Cardiac muscle cell (in vitro differentiated cells and primary cell): ENCODE data around the gene ARPC1A. TPM values are rescaled to one million over a fixed set of nuclear protein-coding genes. Genes with fewer than 3 reads are reported as not detected.
"Not testable (repeated sequence)": the region's sequence is repeated elsewhere in the genome, so short reads cannot be mapped to it uniquely, and the experiment has no call there.

ENCODE experiments used
- DNase-seq, 2 donors: peaks; one replicate each; pipeline versions ENCODE4 v3.0.0 to v3.0.0-alpha.2; 2010 to 2017; ENCODE audit warnings: low read depth in 1 of 2, low spot score in 1 of 2
- H3K27ac ChIP-seq: fragments of 200-600 bp; sonication (generic); 2 replicates; pipeline ENCODE4 v1.5.1; 2016
- H3K27me3 ChIP-seq: fragments of 200-600 bp; sonication (generic); 2 replicates; pipeline ENCODE4 v1.6.0; 2016; ENCODE audit warnings: control low read depth
- H3K36me3 ChIP-seq: fragments of 200-600 bp; sonication (generic); 2 replicates; pipeline ENCODE4 v1.5.1; 2016; ENCODE audit warnings: control low read depth
- H3K4me1 ChIP-seq: fragments of 200-600 bp; sonication (generic); 2 replicates; pipeline ENCODE4 v1.8.1; 2017; ENCODE audit warnings: low read depth, mild to moderate bottlenecking, mixed run types
- H3K4me3 ChIP-seq: fragments of 200-600 bp; sonication (generic); 2 replicates; pipeline ENCODE4 v1.5.1; 2016; ENCODE audit warnings: mild to moderate bottlenecking
- H3K9me3 ChIP-seq: fragments of 200-600 bp; sonication (generic); 2 replicates; pipeline ENCODE4 v1.5.1; 2017; ENCODE audit warnings: low read depth, mild to moderate bottlenecking, control low read depth
- polyA plus RNA-seq: library from polyadenylated mRNA; unstranded; fragments of >200 nt; fragmentation: Nextera tagmentation; extraction: Ambion mirVana; gene quantifications from 2 replicates; pipeline ENCODE4 v1.2.1, GENCODE V29; 2016
- total RNA-seq: library from RNA; depleted of rRNA; stranded (reverse); fragments of >200 nt; gene quantifications from 2 replicates; pipeline ENCODE4 v1.2.3, GENCODE V29; 2016
- TF ChIP-seq, protein P1 (sequence below): IDR thresholded peaks from 2 replicates; pipeline ENCODE4 v1.5.1; 2012; ENCODE audit warnings: low read depth, mild to moderate bottlenecking, low read length

The ARPC1A gene
- total and polyA plus RNA-seq, 2 experiments from 2014 or later, result 198 to 331 TPM

- Histone ChIP-seq H3K4me1 (no peaks in the 10 kb centered on the region), H3K27me3 (no peaks in the 10 kb centered on the region), H3K4me3 (no peak overlapping the region), H3K9me3 (no peaks in the 10 kb centered on the region), H3K27ac (no peak overlapping the region), H3K36me3 (no peaks in the 10 kb centered on the region)
- DNase-seq, result no peak
- TF ChIP-seq, protein P1, sequence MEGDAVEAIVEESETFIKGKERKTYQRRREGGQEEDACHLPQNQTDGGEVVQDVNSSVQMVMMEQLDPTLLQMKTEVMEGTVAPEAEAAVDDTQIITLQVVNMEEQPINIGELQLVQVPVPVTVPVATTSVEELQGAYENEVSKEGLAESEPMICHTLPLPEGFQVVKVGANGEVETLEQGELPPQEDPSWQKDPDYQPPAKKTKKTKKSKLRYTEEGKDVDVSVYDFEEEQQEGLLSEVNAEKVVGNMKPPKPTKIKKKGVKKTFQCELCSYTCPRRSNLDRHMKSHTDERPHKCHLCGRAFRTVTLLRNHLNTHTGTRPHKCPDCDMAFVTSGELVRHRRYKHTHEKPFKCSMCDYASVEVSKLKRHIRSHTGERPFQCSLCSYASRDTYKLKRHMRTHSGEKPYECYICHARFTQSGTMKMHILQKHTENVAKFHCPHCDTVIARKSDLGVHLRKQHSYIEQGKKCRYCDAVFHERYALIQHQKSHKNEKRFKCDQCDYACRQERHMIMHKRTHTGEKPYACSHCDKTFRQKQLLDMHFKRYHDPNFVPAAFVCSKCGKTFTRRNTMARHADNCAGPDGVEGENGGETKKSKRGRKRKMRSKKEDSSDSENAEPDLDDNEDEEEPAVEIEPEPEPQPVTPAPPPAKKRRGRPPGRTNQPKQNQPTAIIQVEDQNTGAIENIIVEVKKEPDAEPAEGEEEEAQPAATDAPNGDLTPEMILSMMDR, result no peak
These were observed 58.8 kb downstream of the ARPC1A start for GRCh38 chr7:99384523-99384922.

DNA sequence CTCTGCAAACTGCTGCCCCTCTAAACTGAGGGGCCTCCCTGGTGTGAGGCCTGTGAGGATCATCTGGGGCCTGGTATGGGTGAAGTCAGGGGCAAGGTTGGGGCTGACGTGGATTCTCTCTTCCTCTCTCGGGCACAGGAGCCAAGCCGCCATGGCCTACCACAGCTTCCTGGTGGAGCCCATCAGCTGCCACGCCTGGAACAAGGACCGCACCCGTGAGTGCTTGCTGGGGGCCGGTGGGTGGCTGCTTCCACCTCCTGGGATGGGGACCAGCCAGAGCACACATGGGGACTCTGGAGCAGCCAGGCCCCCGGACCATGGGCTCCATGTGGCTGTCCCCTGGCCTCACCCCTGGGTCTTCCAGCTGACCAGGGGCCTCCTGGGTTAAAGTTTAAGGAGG, 59.9 kb downstream of the ARPC1A start:
- no peaks in the 10 kb centered on the region for H3K9me3 ChIP-seq
- no peak for DNase-seq
- TF ChIP-seq, protein P1, result no peak
- no peaks in the 10 kb centered on the region for H3K36me3 ChIP-seq
- H3K4me3 ChIP-seq, result no peak overlapping the region
- no peak overlapping the region for H3K27ac ChIP-seq
- no peaks in the 10 kb centered on the region for H3K27me3 ChIP-seq
- H3K4me1 ChIP-seq, result no peaks in the 10 kb centered on the region

DNA sequence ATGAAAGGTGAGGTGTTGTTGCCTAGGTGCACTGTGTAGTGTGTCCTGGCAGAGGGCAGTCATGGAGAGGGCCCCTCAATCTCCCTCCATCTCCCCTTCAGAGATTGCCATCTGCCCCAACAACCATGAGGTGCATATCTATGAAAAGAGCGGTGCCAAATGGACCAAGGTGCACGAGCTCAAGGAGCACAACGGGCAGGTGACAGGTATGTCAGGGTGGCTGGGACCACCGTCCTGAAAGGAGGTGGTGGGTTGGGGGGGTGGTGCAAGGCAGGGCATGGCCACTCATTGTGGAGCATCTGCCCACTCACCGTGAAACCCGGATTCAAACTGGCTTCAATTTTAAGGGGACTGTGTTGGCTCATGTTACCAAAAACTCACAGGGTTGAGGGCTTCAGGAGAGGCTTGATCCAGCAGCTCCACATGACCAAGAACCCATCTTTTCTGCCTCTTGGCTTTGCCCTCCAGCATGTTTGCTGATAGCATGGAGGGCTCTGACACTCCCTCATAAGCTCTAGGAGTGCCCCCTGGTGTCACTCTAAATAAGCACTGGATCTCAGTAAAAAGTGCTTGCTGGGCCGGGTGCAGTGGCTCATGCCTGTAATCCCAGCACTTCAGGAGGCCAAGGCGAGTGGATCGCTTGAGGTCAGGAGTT, 61.0 kb downstream of the ARPC1A start:
- no peaks in the 10 kb centered on the region for H3K36me3 ChIP-seq
- no peaks in the 10 kb centered on the region for H3K9me3 ChIP-seq
- TF ChIP-seq, protein P1, result peak; percentile 22
- H3K4me1 ChIP-seq, result no peaks in the 10 kb centered on the region
- no peaks in the 10 kb centered on the region for H3K27me3 ChIP-seq
- DNase-seq, result peak in 1 of 2 donors; percentile 59
- H3K4me3 ChIP-seq, result no peak overlapping the region
- no peak overlapping the region for H3K27ac ChIP-seq

- H3K4me1 ChIP-seq, H3K27ac ChIP-seq, H3K36me3 ChIP-seq, H3K9me3 ChIP-seq, DNase-seq, H3K27me3 ChIP-seq, H3K4me3 ChIP-seq: not testable (repeated sequence)
These were observed 61.5 kb downstream of the ARPC1A start for GRCh38 chr7:99387239-99387635.

- Histone ChIP-seq H3K4me3 (no peak overlapping the region), H3K9me3 (no peaks in the 10 kb centered on the region), H3K36me3 (no peaks in the 10 kb centered on the region), H3K27me3 (no peaks in the 10 kb centered on the region), H3K27ac (no peak overlapping the region), H3K4me1 (no peaks in the 10 kb centered on the region)
- no peak for DNase-seq
- TF ChIP-seq, protein P1, result no peak
These were observed 62.2 kb downstream of the ARPC1A start for GRCh38 chr7:99387912-99388311.

GRCh38 chr7:99389772-99390171, 64.1 kb downstream of the ARPC1A start:
- Histone ChIP-seq H3K27ac (no peak overlapping the region), H3K36me3 (no peaks in the 10 kb centered on the region), H3K4me3 (no peak overlapping the region), H3K9me3 (no peaks in the 10 kb centered on the region), H3K4me1 (peaks cover 7% of the 10 kb centered on the region), H3K27me3 (no peaks in the 10 kb centered on the region)
- no peak for DNase-seq
- TF ChIP-seq, protein P1, result no peak
